ENCODE measurements around the gene C7orf57.
"Not testable (repeated sequence)": the region's sequence is repeated elsewhere in the genome, so short reads cannot be mapped to it uniquely, and the experiment has no call there.

C7orf57 gene

GRCh38 chr7:48035301-48035966, at the start of gene C7orf57:
Gene C7orf57 (plus strand): TSS chr7:48035543. CDS start chr7:48036309, 766 bp downstream.
- peak; percentile 75 for DNase-seq (ENCODE audit: low spot score)

DNA sequence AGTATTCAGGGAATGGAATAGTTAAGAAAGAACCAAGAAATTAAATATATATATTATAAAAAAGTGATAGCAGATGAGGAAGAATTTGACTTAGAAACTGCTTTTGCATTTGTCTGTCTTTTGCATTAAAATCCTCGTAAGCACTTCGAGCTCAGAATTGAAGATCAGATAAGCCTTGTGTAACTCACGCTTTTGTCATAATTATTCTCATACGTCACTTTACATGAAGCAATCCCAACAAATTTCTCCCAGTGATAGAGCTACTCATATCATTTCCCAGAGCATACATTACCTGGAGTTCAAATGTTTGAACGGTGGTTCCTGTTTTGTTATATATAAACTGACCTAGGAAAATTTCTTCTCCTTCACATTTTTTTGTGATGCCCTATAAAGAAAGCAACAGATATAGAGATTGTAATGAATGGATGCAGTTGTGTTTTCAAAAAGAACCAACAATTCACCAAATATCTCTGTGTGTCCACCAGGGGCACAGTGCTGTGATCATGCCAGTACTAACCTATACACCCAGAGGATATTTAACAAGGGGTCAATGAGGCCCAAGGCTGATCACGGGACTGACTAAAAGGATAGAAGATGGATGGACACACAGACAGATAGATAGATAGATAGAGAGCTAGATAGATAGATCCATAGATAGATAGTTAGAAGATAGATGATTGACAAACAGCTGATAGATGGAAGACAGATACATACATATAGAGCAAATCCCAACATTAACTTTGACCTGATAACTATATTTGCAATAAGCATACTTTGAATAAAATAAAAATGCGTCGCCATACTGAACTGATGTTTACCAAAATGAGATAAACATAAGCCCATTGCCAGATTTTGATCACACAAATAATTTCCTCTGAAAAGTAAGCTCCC, 46.6 kb upstream of the C7orf57 start:
- DNase-seq (ENCODE audit: low spot score): no peak

GRCh38 chr7:47989607-47990400, 45.5 kb upstream of the C7orf57 start:
- not testable (repeated sequence) for DNase-seq (ENCODE audit: low spot score)

DNA sequence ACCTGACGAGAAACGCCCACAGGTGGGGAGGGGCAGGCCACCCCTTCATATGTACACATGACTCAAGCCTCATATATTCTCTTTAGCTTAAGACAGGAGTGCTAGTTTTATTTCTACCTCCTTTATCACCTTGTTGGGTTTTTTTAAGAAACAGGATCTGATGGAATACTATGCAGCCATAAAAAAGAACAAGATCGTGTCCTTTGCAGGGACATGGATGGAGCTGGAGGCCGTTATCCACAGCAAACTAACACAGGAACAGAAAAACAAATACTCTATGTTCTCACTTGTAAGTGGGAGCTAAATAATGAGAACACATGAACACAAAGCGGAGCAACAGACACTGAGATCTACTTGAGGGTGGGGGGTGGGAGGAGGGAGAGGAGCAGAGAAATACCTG, 44.8 kb upstream of the C7orf57 start:
- DNase-seq (ENCODE audit: low spot score): no peak

DNA sequence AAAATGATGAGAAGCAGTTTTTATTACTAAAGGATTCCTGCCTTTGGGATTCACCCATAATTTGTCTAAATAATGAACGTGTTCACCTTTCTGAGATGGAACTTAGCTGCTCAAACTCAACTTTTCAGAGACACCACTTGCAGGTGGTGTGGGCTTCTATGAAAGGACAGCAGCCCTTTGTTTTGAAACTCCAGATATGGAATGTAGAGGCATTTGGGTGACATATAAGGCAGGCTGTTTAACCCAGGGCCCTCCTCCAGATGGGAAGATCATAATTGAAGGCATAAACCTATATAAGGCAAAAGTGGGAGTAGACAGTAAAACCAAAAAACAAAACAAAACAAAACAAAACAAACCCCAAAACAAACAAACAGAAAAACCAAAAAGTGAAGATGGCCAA, 44.1 kb upstream of the C7orf57 start:
- no peak for DNase-seq (ENCODE audit: low spot score)

- peak; percentile 81 for DNase-seq (ENCODE audit: low spot score)
Observed at GRCh38 chr7:47991741-47992311, 43.5 kb upstream of the C7orf57 start.

DNA sequence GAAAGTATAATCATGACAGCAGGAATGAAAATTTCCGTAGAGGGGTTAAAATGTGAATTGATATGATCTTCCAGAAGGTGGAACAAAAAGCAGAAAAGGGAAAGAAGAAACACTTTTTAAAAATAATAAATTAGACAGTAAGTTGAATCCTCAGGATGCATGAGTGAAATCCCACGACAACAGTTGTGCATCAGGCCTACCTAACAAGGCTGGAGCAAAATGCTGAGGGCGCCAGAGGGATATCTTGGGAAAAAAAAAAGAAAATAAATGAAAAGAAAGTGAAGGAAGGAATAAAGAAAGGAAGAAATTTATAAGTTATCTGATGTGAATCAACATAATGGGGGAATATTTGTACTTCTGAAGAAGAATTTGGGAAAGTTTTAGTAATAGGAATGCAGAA, 42.9 kb upstream of the C7orf57 start:
- no peak for DNase-seq (ENCODE audit: low spot score)

- no peak for DNase-seq (ENCODE audit: low spot score)
Observed at GRCh38 chr7:47999413-47999812, 35.9 kb upstream of the C7orf57 start.

DNA sequence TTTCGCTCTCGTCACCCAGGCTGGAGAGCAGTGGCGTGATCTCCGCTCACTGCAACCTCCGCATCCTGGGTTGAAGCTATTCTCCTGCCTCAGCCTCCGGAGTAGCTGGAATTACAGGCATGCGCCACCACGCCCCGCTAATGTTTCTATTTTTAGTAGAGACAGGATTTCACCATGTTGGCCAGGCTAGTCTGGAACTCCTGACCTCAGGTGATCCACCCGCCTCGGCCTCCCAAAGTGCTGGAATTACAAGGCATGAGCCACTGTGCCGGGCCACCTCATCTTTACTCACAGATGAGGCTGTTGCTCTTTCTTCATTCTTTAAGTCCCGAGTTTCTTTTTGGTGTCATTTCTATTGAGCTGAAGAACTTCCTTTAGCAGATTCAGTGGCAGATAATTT, 35.2 kb upstream of the C7orf57 start:
- DNase-seq (ENCODE audit: low spot score): not testable (repeated sequence)

GRCh38 chr7:48004032-48004431, 31.3 kb upstream of the C7orf57 start:
- no peak for DNase-seq (ENCODE audit: low spot score)

GRCh38 chr7:48004638-48005037, 30.7 kb upstream of the C7orf57 start:
- DNase-seq (ENCODE audit: low spot score): no peak

DNA sequence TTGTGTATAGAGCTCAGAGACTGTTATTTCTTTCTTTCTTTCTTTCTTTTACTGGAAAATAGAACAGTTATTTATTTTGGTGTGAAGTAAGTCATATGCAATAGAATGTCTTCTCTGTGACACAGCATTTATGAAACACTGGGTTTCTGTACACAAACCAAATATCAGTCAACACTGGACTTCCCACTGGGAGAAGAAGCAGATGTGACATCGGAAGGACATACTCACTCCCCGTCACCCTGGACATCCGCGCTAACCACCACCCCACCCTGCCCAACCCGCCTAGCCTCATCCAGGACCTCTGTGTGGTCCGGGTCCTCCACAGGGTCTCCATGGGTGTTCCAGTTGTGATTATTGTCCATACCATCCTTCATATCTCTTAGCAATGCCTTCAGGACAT, 28.5 kb upstream of the C7orf57 start:
- DNase-seq (ENCODE audit: low spot score): no peak

GRCh38 chr7:48009257-48009656, 26.1 kb upstream of the C7orf57 start:
- no peak for DNase-seq (ENCODE audit: low spot score)

GRCh38 chr7:48009954-48010353, 25.4 kb upstream of the C7orf57 start:
- DNase-seq (ENCODE audit: low spot score): no peak

GRCh38 chr7:48011323-48011722, 24.0 kb upstream of the C7orf57 start:
- peak; percentile 7 for DNase-seq (ENCODE audit: low spot score)

DNA sequence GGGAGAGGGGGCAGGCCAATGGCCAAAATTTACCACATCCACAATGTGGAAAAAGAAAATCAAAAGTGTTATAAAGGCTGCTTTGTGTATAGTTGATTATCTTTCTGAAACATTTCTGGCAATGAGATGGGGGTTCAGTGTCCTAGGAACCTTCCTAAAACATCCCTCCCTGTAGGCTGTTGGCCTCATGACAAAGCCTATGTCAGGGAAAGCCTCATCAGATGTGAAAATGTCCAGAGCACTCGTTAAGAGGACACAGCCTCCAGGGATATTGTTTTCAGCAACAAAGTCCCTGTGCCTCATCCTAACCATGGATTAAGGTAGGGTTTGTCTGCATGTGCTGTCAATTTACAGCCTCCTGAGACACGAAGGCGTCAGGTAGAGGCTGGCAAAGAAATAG, 23.4 kb upstream of the C7orf57 start:
- DNase-seq (ENCODE audit: low spot score): no peak

- no peak for DNase-seq (ENCODE audit: low spot score)
Observed at GRCh38 chr7:48016641-48017040, 18.7 kb upstream of the C7orf57 start.

DNA sequence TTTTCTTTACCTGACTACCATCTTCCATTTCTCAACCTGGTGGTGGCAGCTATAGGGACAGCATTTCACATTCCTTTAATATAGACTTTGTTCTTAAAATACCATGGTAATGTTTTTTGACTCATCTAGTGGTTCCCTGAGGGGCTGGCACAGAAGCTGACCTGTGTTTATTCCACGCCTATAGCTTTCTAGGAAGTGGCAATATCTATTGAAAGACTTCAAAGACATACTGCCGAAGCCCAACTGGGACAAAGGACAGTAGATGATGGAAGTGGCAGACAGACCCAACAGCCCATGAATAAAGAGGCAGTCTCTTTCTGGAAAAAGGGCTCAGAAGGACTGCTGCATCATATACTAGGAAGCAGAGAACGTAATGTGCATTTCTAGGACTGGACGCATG, 17.7 kb upstream of the C7orf57 start:
- no peak for DNase-seq (ENCODE audit: low spot score)

- no peak for DNase-seq (ENCODE audit: low spot score)
Observed at GRCh38 chr7:48025624-48026023, 9.7 kb upstream of the C7orf57 start.

DNA sequence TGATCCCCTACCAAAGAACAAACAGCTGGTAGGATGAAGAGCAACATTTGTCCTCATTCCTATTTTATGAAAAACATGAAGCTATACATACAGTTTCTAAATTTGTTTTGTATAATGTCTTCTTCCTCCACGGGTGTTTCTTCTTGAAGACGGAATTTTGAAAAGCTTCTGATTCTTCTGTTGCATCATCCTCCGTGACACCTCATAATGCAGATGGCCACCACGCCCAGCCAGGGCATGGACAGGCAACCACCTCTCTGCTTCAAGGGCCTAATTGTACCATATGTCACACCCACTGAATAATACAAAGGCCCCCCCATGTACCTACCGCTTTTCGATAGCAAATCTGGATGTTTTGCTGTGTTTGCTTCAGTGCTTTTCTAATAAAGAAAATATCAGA, 6.4 kb upstream of the C7orf57 start, which contains the start of gene SUN3:
SUN3 (minus strand) TSS at position 170 of the 400 bp plus-strand sequence; CDS start at position 1, 169 bp downstream.
- DNase-seq (ENCODE audit: low spot score): no peak

GRCh38 chr7:48031111-48031510, 4.2 kb upstream of the C7orf57 start:
- no peak for DNase-seq (ENCODE audit: low spot score)

DNA sequence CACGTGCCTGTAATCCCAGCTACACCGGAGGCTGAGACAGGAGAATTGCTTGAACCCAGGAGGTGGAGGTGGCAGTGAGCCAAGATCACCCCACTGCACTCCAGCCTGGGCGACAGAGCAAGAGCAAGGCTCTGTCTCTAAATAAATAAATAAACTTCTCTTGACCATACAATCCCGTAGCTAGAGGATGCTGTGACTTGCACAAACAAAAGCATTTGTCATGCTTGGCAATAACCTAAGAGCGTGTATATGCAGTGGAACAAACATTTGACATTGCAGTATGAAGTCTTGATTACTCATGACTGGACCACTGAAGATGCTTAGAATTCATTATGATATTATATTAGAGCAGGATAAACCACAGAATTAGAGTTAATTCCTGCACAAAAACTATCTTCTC, 1.4 kb upstream of the C7orf57 start:
- DNase-seq (ENCODE audit: low spot score): no peak
